Occipital lobe (tissue), 2 donors: ENCODE measurements around the gene TTF1. TPM values are rescaled to one million over a fixed set of nuclear protein-coding genes. Genes with fewer than 3 reads are reported as not detected.
A peak's percentile ranks its signal among the peaks of the same experiment; 100 is the strongest.
"Not testable (repeated sequence)": the region's sequence is repeated elsewhere in the genome, so short reads cannot be mapped to it uniquely, and the experiment has no call there.

ENCODE experiments used
- DNase-seq: peaks from one replicate; lab custom pipeline; 2025; lab: John Stamatoyannopoulos, UW
- total RNA-seq: library from RNA; depleted of rRNA; stranded (reverse); fragments of >200 nt; gene quantifications from one replicate; pipeline ENCODE4 v1.2.3, GENCODE V29; 2014

TTF1 gene
- total RNA-seq, 1 donor from 2014 or later, result 11.7 TPM

- no peak for DNase-seq
Observed at GRCh38 chr9:132413926-132414325, 7.3 kb upstream of the TTF1 start.

- no peak for DNase-seq
Observed at GRCh38 chr9:132412089-132412488, 5.4 kb upstream of the TTF1 start.

GRCh38 chr9:132411091-132411508 is 4.5 kb upstream of the TTF1 start:
- no peak for DNase-seq

GRCh38 chr9:132410642-132411041 is 4.0 kb upstream of the TTF1 start:
- no peak for DNase-seq

- DNase-seq, result no peak
Observed at GRCh38 chr9:132409828-132410528, 3.3 kb upstream of the TTF1 start, which contains the start of gene CFAP77. CFAP77 (plus strand) TSS chr9:132410211; CDS start chr9:132410272, 61 bp downstream.

- DNase-seq, result no peak
Observed at GRCh38 chr9:132408521-132408920, 1.9 kb upstream of the TTF1 start.

- no peak for DNase-seq
Observed at GRCh38 chr9:132407196-132407595, 556 bp upstream of the TTF1 start.

- no peak for DNase-seq
Observed at GRCh38 chr9:132404228-132404881, 2.3 kb downstream of the TTF1 start.

- DNase-seq, result no peak
Observed at GRCh38 chr9:132401824-132402223, 4.8 kb downstream of the TTF1 start.

- no peak for DNase-seq
Observed at GRCh38 chr9:132395560-132395959, 11.1 kb downstream of the TTF1 start.

GRCh38 chr9:132391449-132391848 is 15.2 kb downstream of the TTF1 start:
- DNase-seq, result no peak

- DNase-seq, result no peak
Observed at GRCh38 chr9:132390966-132391365, 15.7 kb downstream of the TTF1 start.

GRCh38 chr9:132387133-132387532 is 19.5 kb downstream of the TTF1 start:
- no peak for DNase-seq

- DNase-seq, result no peak
Observed at GRCh38 chr9:132384376-132384775, 22.3 kb downstream of the TTF1 start.

GRCh38 chr9:132383462-132383883 is 23.2 kb downstream of the TTF1 start:
- no peak for DNase-seq

- no peak for DNase-seq
Observed at GRCh38 chr9:132381966-132382541, 24.6 kb downstream of the TTF1 start.

- not testable (repeated sequence) for DNase-seq
Observed at GRCh38 chr9:132378416-132378815, 28.2 kb downstream of the TTF1 start.

GRCh38 chr9:132377769-132378168 is 28.9 kb downstream of the TTF1 start:
- not testable (repeated sequence) for DNase-seq

GRCh38 chr9:132372177-132373095 is 34.2 kb downstream of the TTF1 start:
- peak; percentile 5 for DNase-seq

GRCh38 chr9:132370592-132370991 is 36.0 kb downstream of the TTF1 start:
- DNase-seq, result no peak

GRCh38 chr9:132369421-132369820 is 37.2 kb downstream of the TTF1 start:
- DNase-seq, result no peak
